Heart left ventricle (tissue), 13 donors: ENCODE data around the gene PRICKLE1.

Source experiments
- POLR2A ChIP-seq, 2 donors: fragments of 450-650 bp; IDR thresholded peaks; one replicate each; pipeline ENCODE4 v1.6.1; 2017; ENCODE audit warnings: antibody characterized with exemption in 2 of 2, mild to moderate bottlenecking in 2 of 2, moderate library complexity in 2 of 2
- TF ChIP-seq, protein P1 (sequence below), 12 donors: fragments of 200-600 bp; sonication (generic) in 4 of 12; IDR thresholded peaks; one replicate each; pipeline versions ENCODE4 v1.5.0 to v1.8.0; 2018 to 2022; ENCODE audit warnings: antibody characterized with exemption in 12 of 12, mild to moderate bottlenecking in 5 of 12
- donor health status: ischemic (EF 13 %, LVEDD 7.1; RV severe dilation, severe dysfunction).
- donor health status: DM: no; HTN: yes; CAD: no.
- donor health status: DM: no; HTN: no; CAD: no.
- donor health status: ischemic (EF 25% LVEDD 6.9; RV normal size, moderate dysfunction).
- donor health status: ischemic (EF 25% LVEDD 5.7; RV mildly dilated, moderate dysfunction).
- donor health status: ischemic (EF 35%, LVEDD 5.7; RV mildly dilated, moderate dysfunction).
- donor health status: nonischemic (EF 11% LVEDD 7.7; RV severe dilation, severe dysfunction).
- donor health status: DM: yes; HTN: yes; CAD: no.
- donor health status: PGD.
- donor health status: ischemic (EF 29% LVEDD 5.4; RV normal size, mild dysfunction).
- donor health status: nonischemic (EF 23%, LVEDD 6.1; RV moderate dilation, normal function).

DNA sequence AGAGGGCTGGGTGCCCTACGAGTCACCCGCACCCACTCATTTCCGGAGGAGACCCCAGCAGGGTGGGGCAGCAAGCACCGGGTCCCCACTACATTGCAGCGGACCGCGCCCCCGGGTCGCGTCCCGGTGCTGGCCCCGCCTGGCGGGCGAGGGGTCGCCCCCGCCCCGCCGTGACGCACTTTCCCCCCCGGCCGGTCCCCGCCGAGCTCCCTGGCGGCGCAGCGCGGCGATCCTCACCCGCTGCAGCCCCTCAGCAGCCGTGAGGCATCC is 106.1 kb downstream of the PRICKLE1 start:
- TF ChIP-seq, protein P1, sequence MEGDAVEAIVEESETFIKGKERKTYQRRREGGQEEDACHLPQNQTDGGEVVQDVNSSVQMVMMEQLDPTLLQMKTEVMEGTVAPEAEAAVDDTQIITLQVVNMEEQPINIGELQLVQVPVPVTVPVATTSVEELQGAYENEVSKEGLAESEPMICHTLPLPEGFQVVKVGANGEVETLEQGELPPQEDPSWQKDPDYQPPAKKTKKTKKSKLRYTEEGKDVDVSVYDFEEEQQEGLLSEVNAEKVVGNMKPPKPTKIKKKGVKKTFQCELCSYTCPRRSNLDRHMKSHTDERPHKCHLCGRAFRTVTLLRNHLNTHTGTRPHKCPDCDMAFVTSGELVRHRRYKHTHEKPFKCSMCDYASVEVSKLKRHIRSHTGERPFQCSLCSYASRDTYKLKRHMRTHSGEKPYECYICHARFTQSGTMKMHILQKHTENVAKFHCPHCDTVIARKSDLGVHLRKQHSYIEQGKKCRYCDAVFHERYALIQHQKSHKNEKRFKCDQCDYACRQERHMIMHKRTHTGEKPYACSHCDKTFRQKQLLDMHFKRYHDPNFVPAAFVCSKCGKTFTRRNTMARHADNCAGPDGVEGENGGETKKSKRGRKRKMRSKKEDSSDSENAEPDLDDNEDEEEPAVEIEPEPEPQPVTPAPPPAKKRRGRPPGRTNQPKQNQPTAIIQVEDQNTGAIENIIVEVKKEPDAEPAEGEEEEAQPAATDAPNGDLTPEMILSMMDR (IDR thresholded peaks at IDR 0.05): peak in 1 of 12 donors; percentile 12
- no peak for TF ChIP-seq POLR2A (IDR thresholded peaks at IDR 0.05)
